Brain pericyte (primary cell): ENCODE measurements around the gene CFAP74.
A peak's percentile ranks its signal among the peaks of the same experiment; 100 is the strongest.
"Not testable (repeated sequence)": the region's sequence is repeated elsewhere in the genome, so short reads cannot be mapped to it uniquely, and the experiment has no call there.

ENCODE experiments used
- DNase-seq: peaks from one replicate; pipeline ENCODE4 v3.0.0-alpha.2; 2012; ENCODE audit warnings: low read depth, low spot score

CFAP74 gene

GRCh38 chr1:1895060-1895418, 108.5 kb downstream of the CFAP74 start:
- DNase-seq, result no peak

GRCh38 chr1:1894354-1895059, 109.1 kb downstream of the CFAP74 start:
- no peak for DNase-seq

- DNase-seq, result no peak
Observed at GRCh38 chr1:1893997-1894353, 109.6 kb downstream of the CFAP74 start.

GRCh38 chr1:1893291-1893985, 110.1 kb downstream of the CFAP74 start:
- no peak for DNase-seq

- no peak for DNase-seq
Observed at GRCh38 chr1:1892763-1893120, 110.8 kb downstream of the CFAP74 start.

GRCh38 chr1:1892079-1892762, 111.4 kb downstream of the CFAP74 start:
- DNase-seq, result no peak

GRCh38 chr1:1891349-1892078, 112.1 kb downstream of the CFAP74 start:
- no peak for DNase-seq

- DNase-seq, result peak; percentile 36
Observed at GRCh38 chr1:1890506-1891348, 112.9 kb downstream of the CFAP74 start, which contains the start of gene GNB1. Gene GNB1 (minus strand): TSS chr1:1891087. CDS start chr1:1825453, 65,634 bp downstream.

GRCh38 chr1:1889847-1890505, 113.6 kb downstream of the CFAP74 start:
- no peak for DNase-seq

GRCh38 chr1:1889090-1889750, 114.4 kb downstream of the CFAP74 start:
- DNase-seq, result no peak

GRCh38 chr1:1883890-1884289, 119.7 kb downstream of the CFAP74 start:
- DNase-seq, result not testable (repeated sequence)

GRCh38 chr1:1883092-1883873, 120.3 kb downstream of the CFAP74 start:
- no peak for DNase-seq

GRCh38 chr1:1881727-1882126, 121.9 kb downstream of the CFAP74 start:
- DNase-seq, result no peak

GRCh38 chr1:1880617-1881312, 122.8 kb downstream of the CFAP74 start:
- no peak for DNase-seq

GRCh38 chr1:1879942-1880341, 123.6 kb downstream of the CFAP74 start:
- DNase-seq, result no peak

- DNase-seq, result no peak
Observed at GRCh38 chr1:1877865-1878436, 125.6 kb downstream of the CFAP74 start.

- no peak for DNase-seq
Observed at GRCh38 chr1:1876335-1876930, 127.2 kb downstream of the CFAP74 start.

- DNase-seq, result no peak
Observed at GRCh38 chr1:1875932-1876331, 127.7 kb downstream of the CFAP74 start.
